ENCODE data around the gene KPNA6.

GRCh38 chr1:32137111-32137510, 29.3 kb downstream of the KPNA6 start:
- no peak for TF ChIP-seq EZH2 (IDR thresholded peaks at IDR 0.05; ENCODE audit: borderline replicate concordance, insufficient read depth, low read length, poor library complexity, severe bottlenecking)
- TF ChIP-seq, protein P1, sequence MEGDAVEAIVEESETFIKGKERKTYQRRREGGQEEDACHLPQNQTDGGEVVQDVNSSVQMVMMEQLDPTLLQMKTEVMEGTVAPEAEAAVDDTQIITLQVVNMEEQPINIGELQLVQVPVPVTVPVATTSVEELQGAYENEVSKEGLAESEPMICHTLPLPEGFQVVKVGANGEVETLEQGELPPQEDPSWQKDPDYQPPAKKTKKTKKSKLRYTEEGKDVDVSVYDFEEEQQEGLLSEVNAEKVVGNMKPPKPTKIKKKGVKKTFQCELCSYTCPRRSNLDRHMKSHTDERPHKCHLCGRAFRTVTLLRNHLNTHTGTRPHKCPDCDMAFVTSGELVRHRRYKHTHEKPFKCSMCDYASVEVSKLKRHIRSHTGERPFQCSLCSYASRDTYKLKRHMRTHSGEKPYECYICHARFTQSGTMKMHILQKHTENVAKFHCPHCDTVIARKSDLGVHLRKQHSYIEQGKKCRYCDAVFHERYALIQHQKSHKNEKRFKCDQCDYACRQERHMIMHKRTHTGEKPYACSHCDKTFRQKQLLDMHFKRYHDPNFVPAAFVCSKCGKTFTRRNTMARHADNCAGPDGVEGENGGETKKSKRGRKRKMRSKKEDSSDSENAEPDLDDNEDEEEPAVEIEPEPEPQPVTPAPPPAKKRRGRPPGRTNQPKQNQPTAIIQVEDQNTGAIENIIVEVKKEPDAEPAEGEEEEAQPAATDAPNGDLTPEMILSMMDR (IDR thresholded peaks at IDR 0.05; ENCODE audit: poor library complexity, severe bottlenecking): no peak
- no peak for TF ChIP-seq POLR2AphosphoS5 (IDR thresholded peaks at IDR 0.05)
- TF ChIP-seq RAD21 (conservative IDR thresholded peaks at IDR 0.05): no peak
- TF ChIP-seq EP300 (conservative IDR thresholded peaks at IDR 0.05; ENCODE audit: poor library complexity, severe bottlenecking): no peak
- no peak for TF ChIP-seq REST (IDR thresholded peaks at IDR 0.05; ENCODE audit: borderline replicate concordance)
- no peak for TF ChIP-seq MXI1 (conservative IDR thresholded peaks at IDR 0.05; ENCODE audit: poor library complexity, severe bottlenecking)
- no peak for TF ChIP-seq TAF1 (IDR thresholded peaks at IDR 0.05; ENCODE audit: low read depth)
- no peak for TF ChIP-seq SMC3 (conservative IDR thresholded peaks at IDR 0.05; ENCODE audit: poor library complexity)

All from neural cell (in vitro differentiated cells).